Effector memory CD8-positive, alpha-beta T cell (primary cell): Measurements from ENCODE around the gene COMP.

Experiments
- ATAC-seq: fragments of 150-1000 bp; cut with Tn5 transposase; replicated peaks from 2 replicates; pipeline ENCODE4 v1.10.0; 2021; ENCODE audit warnings: mild to moderate bottlenecking, moderate library complexity
- DNase-seq, 3 experiments: peaks; one replicate each; pipeline ENCODE4 v3.0.0; 2021
- H3K27ac Mint-ChIP-seq, 2 donors: one replicate each; pipeline ENCODE4 v1.8.0; 2022; ENCODE audit warnings: mild to moderate bottlenecking in 2 of 2, mixed read lengths in 2 of 2, moderate library complexity in 2 of 2
- H3K27me3 Mint-ChIP-seq, 2 donors: one replicate each; pipeline ENCODE4 v1.8.0; 2022; ENCODE audit warnings: mixed read lengths in 2 of 2
- H3K36me3 Mint-ChIP-seq: one replicate; pipeline ENCODE4 v1.8.0; 2022; ENCODE audit warnings: mild to moderate bottlenecking, moderate library complexity, mixed read lengths; ENCODE audit not compliant: insufficient read depth
- H3K4me1 Mint-ChIP-seq, 2 donors: one replicate each; pipeline ENCODE4 v1.8.0; 2022; ENCODE audit warnings: low read depth in 2 of 2, mixed read lengths in 2 of 2
- H3K4me3 Mint-ChIP-seq, 2 donors: one replicate each; pipeline ENCODE4 v1.8.0; 2022; ENCODE audit warnings: mild to moderate bottlenecking in 2 of 2, mixed read lengths in 2 of 2, moderate library complexity in 2 of 2
- H3K9me3 Mint-ChIP-seq, 2 donors: one replicate each; pipeline ENCODE4 v1.8.0; 2022; ENCODE audit warnings: mixed read lengths in 2 of 2

Gene COMP

GRCh38 chr19:18776288-18776594 is 14.9 kb downstream of the COMP start:
- Mint-ChIP-seq H3K27me3 (no peaks in the 10 kb centered on the region), H3K4me1 (peaks cover 0 to 2% of the 10 kb centered on the region in 2 donors), H3K36me3 (no peaks in the 10 kb centered on the region), H3K27ac (no peak overlapping the region), H3K4me3 (no peak overlapping the region), H3K9me3 (no peaks in the 10 kb centered on the region)
- ATAC-seq = no peak
- no peak for DNase-seq

GRCh38 chr19:18775586-18776287 is 15.4 kb downstream of the COMP start:
- Mint-ChIP-seq H3K4me3 (no peak overlapping the region), H3K27ac (no peak overlapping the region), H3K4me1 (peaks cover 0 to 2% of the 10 kb centered on the region in 2 donors), H3K9me3 (no peaks in the 10 kb centered on the region), H3K36me3 (no peaks in the 10 kb centered on the region), H3K27me3 (no peaks in the 10 kb centered on the region)
- no peak for DNase-seq
- no peak for ATAC-seq

- no peaks in the 10 kb centered on the region for H3K36me3 Mint-ChIP-seq
- no peak overlapping the region for H3K27ac Mint-ChIP-seq
Observed at GRCh38 chr19:18774782-18775444, 16.2 kb downstream of the COMP start.

GRCh38 chr19:18774107-18774506 is 17.0 kb downstream of the COMP start:
- no peak for DNase-seq
- Mint-ChIP-seq H3K27ac (no peak overlapping the region), H3K27me3 (no peaks in the 10 kb centered on the region), H3K4me3 (no peak overlapping the region), H3K9me3 (no peaks in the 10 kb centered on the region), H3K4me1 (peaks cover 0 to 2% of the 10 kb centered on the region in 2 donors), H3K36me3 (no peaks in the 10 kb centered on the region)
- ATAC-seq = no peak

More at GRCh38 chr19:18774782-18775444, 16.2 kb downstream of the COMP start:
- Mint-ChIP-seq H3K4me3 (no peak overlapping the region), H3K27me3 (no peaks in the 10 kb centered on the region), H3K9me3 (no peaks in the 10 kb centered on the region), H3K4me1 (peaks cover 0 to 2% of the 10 kb centered on the region in 2 donors)
- ATAC-seq = no peak
- no peak for DNase-seq

- ATAC-seq (no peak), DNase-seq (no peak)
- Mint-ChIP-seq H3K36me3 (no peaks in the 10 kb centered on the region), H3K4me1 (peaks cover 0 to 2% of the 10 kb centered on the region in 2 donors), H3K9me3 (no peaks in the 10 kb centered on the region), H3K27me3 (no peaks in the 10 kb centered on the region), H3K27ac (no peak overlapping the region), H3K4me3 (no peak overlapping the region)
Observed at GRCh38 chr19:18773682-18774081, 17.4 kb downstream of the COMP start.

GRCh38 chr19:18772620-18773587 is 18.2 kb downstream of the COMP start:
- ATAC-seq (no peak), DNase-seq (no peak)
- Mint-ChIP-seq H3K9me3 (no peaks in the 10 kb centered on the region), H3K27ac (no peak overlapping the region), H3K36me3 (peaks cover under 1% of the 10 kb centered on the region), H3K27me3 (no peaks in the 10 kb centered on the region), H3K4me3 (no peak overlapping the region), H3K4me1 (peaks cover 0 to 2% of the 10 kb centered on the region in 2 donors)

- no peak overlapping the region for H3K27ac Mint-ChIP-seq
- DNase-seq = no peak
- H3K27me3 Mint-ChIP-seq = no peaks in the 10 kb centered on the region
- no peak overlapping the region for H3K4me3 Mint-ChIP-seq
- no peaks in the 10 kb centered on the region for H3K9me3 Mint-ChIP-seq
- H3K4me1 Mint-ChIP-seq = peaks cover 0 to 2% of the 10 kb centered on the region in 2 donors
- ATAC-seq = no peak
- H3K36me3 Mint-ChIP-seq = peaks cover 9% of the 10 kb centered on the region
Observed at GRCh38 chr19:18771328-18772242, 19.5 kb downstream of the COMP start.

GRCh38 chr19:18770663-18771327 is 20.3 kb downstream of the COMP start:
- ATAC-seq (no peak), DNase-seq (no peak)
- H3K4me1 Mint-ChIP-seq = peaks cover 0 to 2% of the 10 kb centered on the region in 2 donors
- H3K27me3 Mint-ChIP-seq = no peaks in the 10 kb centered on the region
- no peak overlapping the region for H3K4me3 Mint-ChIP-seq
- H3K36me3 Mint-ChIP-seq = peaks cover 9% of the 10 kb centered on the region
- no peaks in the 10 kb centered on the region for H3K9me3 Mint-ChIP-seq
- H3K27ac Mint-ChIP-seq = peak overlapping the region in 1 of 2 donors; percentile 91

- no peak for ATAC-seq
- Mint-ChIP-seq H3K27me3 (no peaks in the 10 kb centered on the region), H3K9me3 (no peaks in the 10 kb centered on the region), H3K36me3 (peaks cover 9% of the 10 kb centered on the region), H3K4me1 (peaks cover 0 to 2% of the 10 kb centered on the region in 2 donors), H3K4me3 (no peak overlapping the region), H3K27ac (peak overlapping the region in 1 of 2 donors; percentile 91)
- no peak for DNase-seq
Observed at GRCh38 chr19:18769989-18770528, 21.0 kb downstream of the COMP start.

- no peak for DNase-seq
- H3K4me3 Mint-ChIP-seq = no peak overlapping the region
- peaks cover 9% of the 10 kb centered on the region for H3K36me3 Mint-ChIP-seq
- no peaks in the 10 kb centered on the region for H3K27me3 Mint-ChIP-seq
- ATAC-seq = no peak
- no peaks in the 10 kb centered on the region for H3K9me3 Mint-ChIP-seq
- peaks cover 0 to 2% of the 10 kb centered on the region in 2 donors for H3K4me1 Mint-ChIP-seq
- no peak overlapping the region for H3K27ac Mint-ChIP-seq
Observed at GRCh38 chr19:18768997-18769891, 21.9 kb downstream of the COMP start.

GRCh38 chr19:18768046-18768771 is 22.9 kb downstream of the COMP start:
- Mint-ChIP-seq H3K4me3 (no peak overlapping the region), H3K27me3 (no peaks in the 10 kb centered on the region), H3K4me1 (peaks cover 0 to 2% of the 10 kb centered on the region in 2 donors), H3K27ac (no peak overlapping the region), H3K36me3 (peaks cover 9% of the 10 kb centered on the region), H3K9me3 (no peaks in the 10 kb centered on the region)
- no peak for DNase-seq
- ATAC-seq = no peak
